ENCODE data around the gene ACTN4.
"Not testable (repeated sequence)": the region's sequence is repeated elsewhere in the genome, so short reads cannot be mapped to it uniquely, and the experiment has no call there.

ACTN4 gene

DNA sequence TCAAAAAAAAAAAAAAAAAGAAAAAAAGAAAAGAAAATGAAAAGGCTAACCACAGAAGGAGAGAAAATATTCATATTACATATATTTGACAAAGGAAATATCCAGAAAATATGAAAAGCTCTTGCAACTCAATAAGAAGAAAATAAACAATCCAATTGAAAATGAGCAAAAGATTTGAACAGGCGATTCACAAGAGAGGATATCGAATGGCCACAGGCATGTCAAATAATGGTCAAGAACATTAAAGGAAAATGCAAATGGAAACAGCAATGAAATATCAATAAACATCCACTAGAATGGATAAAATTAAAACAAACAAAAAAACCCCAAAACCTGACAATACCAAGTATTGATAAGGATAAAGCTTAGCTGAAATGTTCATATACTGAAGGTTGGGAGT, 117.8 kb downstream of the ACTN4 start:
- DNase-seq (ENCODE audit: low spot score) = no peak

GRCh38 chr19:38766276-38767047, 119.0 kb downstream of the ACTN4 start:
- no peak for DNase-seq (ENCODE audit: low spot score)

DNA sequence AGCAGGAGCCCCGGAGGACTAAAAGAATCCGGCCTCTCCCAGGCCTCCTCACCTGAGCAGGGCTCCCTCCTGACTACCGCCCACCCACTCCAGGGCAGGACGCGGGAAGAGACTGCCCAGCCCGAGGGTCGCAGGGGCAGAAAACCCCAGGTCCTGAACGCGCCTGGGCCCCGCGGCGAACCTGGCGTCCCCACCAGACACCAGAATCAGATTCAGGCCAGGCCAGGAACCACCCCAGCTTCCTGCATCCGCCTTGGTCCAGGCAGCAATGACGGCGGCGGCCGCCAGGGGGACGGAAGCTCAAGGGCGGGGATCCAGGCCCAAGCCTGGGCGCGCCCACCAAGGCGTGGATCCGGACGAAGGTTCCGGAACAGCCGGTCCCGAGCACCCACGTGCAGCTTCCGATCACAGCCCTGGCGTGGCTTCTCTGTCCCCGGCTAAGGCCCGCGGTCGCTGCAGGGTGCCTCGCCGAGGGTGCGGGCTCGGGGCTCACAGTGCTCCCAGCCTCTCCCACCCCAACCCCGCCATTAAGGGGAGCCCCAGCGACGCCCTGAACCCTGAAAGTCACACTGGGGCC, 122.3 kb downstream of the ACTN4 start:
- DNase-seq (ENCODE audit: low spot score) = peak; percentile 29

DNA sequence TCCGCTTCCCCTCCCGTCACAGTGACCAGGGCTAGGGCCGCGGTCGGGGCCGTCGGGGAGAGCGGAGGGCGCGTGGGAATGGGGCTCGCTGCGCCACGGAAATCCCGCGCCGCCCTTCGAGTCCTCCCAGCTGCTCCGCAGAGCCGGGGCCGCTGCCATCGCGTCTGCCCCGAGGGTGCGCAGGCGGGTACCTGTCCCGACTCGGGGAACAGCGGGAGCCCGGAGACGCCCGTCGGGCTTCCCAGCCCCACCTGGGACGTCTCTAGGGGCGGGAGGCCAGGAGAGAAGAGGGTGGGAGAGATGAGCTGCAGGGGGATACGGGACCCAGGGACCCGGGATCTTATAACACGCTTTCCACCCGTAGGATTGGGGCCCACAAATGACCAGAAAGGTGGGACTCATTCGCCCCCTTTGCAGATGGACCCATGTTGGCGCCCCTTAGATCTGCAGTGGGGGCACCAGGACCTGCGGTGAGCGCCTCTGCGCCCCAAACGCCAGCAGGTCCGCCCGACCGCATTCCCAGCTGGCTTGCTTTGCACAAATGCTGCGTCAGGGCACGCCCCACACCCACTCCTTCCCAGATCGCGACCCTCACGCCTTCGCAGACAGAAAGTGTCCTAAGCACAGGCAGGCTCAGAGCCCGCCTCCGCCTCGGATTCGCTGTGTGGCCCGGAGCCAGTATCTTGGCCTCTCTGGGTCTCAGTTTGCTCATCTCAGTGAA, 122.9 kb downstream of the ACTN4 start:
- DNase-seq (ENCODE audit: low spot score) = not testable (repeated sequence)

DNA sequence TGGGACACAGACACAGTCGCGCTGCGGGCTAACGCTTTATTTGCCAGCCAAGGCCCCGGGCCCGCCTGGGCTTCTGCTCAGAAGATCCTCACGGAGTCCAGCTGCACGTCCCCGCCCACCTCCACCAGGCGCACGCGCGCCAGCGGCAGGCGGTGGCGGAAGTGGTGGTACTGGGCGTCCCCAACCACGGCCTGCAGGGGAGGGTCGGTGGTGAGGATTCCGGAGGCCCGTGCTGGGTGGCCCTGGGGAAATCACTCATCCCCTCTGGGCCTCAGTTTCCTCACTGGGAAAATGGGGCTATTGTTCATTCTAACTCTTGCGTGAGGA, 123.5 kb downstream of the ACTN4 start:
- DNase-seq (ENCODE audit: low spot score) = not testable (repeated sequence)

DNA sequence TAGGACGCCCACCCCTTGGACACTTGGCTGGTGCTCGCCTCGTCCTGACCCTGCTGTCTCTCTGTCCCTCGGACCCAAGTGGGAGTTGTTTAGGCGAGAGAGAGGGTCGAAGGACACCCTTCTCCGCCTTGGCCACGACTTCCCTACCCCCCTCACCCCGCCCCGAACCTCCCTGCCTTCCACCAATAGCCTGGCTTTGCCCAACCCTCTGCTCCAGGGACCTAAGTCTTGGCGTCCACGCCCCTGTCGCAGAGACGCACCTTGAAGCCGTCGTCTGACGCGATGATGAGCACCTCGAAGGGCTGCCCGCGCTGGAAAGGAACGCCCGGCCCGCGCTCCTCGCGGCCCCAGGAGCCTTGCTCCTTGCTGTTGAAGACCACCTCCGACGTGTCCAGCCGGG, 124.1 kb downstream of the ACTN4 start:
- not testable (repeated sequence) for DNase-seq (ENCODE audit: low spot score)

- DNase-seq (ENCODE audit: low spot score) = no peak
Measured at GRCh38 chr19:38773469-38774177, 126.2 kb downstream of the ACTN4 start, which contains the start of gene LGALS7. Gene LGALS7, minus strand, starts transcription at chr19:38773517. Its CDS starts 25 bp downstream, at chr19:38773492.

DNA sequence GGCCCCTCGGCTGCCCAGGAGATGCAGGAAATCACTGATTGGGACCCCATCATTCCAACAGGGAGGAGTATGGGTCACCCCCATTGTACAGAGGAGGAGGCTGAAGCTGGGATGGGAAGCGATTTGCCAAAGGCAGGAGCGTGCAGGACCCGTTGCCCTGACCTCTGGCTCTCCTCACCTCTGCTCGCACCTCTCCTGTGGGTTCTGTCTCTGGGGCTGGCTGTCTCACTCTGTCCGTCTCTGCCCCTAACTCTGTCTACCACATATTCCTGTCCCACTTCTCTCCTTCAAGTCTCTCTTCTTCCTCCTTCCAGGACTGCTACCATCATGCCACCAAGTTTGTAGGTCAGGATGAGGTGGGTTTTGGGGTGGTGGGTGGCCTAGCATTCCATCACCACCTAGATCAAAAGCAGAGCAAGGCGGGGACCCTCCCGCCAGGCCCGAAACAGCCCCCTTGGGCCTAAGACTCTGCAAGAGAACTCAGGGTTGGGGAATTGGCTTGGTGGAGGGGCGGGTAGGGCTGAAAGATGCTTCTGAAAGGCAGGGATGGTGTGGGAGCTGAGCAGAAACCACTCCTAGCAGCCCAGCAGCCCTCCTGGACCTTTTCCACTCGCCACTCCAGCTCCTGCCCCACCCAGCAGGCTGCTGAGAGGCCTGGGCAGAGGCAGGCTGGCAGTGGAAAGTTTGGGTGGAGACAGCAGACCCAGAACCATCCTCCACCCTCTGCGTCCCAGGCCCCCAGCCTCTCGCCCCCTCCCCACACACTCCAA, 126.9 kb downstream of the ACTN4 start:
- no peak for DNase-seq (ENCODE audit: low spot score)

DNA sequence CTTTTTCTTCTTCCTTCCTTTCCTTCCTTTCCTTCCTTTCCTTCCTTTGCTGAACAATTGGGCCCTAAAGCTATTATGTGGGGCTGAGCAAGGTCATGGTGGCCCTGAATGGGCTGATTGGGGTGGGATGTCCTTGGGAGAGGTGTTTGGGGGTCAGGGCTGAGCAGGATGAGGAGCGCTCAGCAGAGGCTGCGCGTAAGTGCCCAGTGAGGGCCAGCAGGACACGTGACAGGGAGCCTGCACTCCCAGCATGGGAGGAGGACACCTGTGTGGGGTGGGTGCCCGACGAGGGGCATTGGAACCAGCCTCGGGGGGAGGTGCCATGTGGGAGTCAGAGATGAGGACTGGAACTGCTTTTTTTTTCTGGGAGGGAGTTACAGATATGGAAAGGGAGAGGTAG, 131.3 kb downstream of the ACTN4 start:
- DNase-seq (ENCODE audit: low spot score) = no peak

DNA sequence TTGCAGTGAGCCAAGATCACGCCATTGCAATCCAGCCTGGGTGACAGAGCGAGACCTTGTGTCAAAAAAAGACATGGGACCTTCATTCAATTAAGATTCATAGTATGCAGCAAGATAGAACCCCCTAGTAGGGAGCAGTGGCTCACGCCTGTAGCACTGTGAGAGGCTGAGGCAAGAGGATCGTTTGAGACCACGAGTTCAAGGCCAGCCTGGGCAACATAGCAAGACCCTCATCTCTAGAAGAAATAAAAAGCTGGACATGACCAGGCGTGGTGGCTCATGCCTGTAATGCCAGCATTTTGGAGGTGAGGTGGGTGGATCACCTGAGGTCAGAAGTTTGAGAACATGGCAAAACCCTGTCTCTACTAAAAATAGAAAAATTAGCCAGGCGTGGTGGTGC, 133.0 kb downstream of the ACTN4 start:
- no peak for DNase-seq (ENCODE audit: low spot score)

- DNase-seq (ENCODE audit: low spot score) = no peak
Measured at GRCh38 chr19:38781058-38781457, 133.6 kb downstream of the ACTN4 start.
